A204.1 (cell line): ENCODE results near the gene KCNN3.
"Not testable (repeated sequence)": the region's sequence is repeated elsewhere in the genome, so short reads cannot be mapped to it uniquely, and the experiment has no call there.

Experiments
- FAIRE-seq: peaks from 2 replicates; lab custom pipeline; 2012; peaks lifted over from hg19 to GRCh38; lab: Jason Lieb, UNC

KCNN3 gene

GRCh38 chr1:154870115-154870571 is at the start of gene KCNN3:
Gene KCNN3 (minus strand): TSS chr1:154870281. CDS start chr1:154869964, 317 bp downstream.
- no peak for FAIRE-seq

DNA sequence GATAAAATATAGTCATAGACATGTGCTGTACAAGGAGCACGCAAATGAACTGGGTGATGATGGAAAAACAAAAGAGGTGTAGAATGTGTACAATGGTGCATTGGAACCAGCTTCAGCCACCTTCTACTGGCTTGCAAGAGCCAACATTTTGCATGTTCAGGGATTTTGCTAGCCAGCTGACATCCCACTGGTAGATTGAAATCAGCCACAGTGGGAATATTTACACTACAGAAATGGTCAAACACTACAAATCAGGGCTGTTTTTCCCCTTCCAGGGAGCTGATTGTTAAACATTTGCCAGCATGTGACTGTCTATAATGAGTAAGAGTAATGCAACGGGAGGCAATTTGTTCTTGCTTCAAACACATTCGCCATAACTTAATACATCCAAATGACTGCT is 43.2 kb upstream of the KCNN3 start:
- FAIRE-seq, result no peak

- no peak for FAIRE-seq
These were observed 42.7 kb upstream of the KCNN3 start for GRCh38 chr1:154912755-154913154.

- no peak for FAIRE-seq
These were observed 41.8 kb upstream of the KCNN3 start for GRCh38 chr1:154911691-154912550.

DNA sequence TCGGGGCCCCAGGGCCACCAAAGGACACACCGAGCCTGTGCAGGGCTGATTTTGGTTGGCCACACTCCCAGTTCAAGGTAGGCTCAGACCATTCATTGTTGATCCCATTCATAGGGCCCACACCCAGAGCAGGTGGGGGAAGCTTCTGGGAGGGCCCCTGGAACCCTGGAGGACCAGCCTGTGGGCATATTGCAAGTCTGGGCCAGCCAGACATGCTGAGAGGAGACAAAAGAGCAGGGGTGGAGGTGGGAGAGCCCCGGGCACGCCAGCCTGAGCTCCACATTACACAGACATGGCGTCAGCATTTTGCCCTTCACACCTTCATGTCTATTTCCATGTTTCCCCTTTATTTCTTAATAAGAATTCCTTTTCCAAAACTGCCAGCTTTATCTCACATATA is 40.8 kb upstream of the KCNN3 start:
- FAIRE-seq, result no peak

- no peak for FAIRE-seq
These were observed 38.9 kb upstream of the KCNN3 start for GRCh38 chr1:154908937-154909336.

GRCh38 chr1:154908129-154908528 is 38.0 kb upstream of the KCNN3 start:
- FAIRE-seq, result not testable (repeated sequence)

GRCh38 chr1:154906621-154907081 is 36.6 kb upstream of the KCNN3 start:
- no peak for FAIRE-seq

- no peak for FAIRE-seq
These were observed 33.0 kb upstream of the KCNN3 start for GRCh38 chr1:154902938-154903566.

- no peak for FAIRE-seq
These were observed 31.5 kb upstream of the KCNN3 start for GRCh38 chr1:154901591-154901990.

- FAIRE-seq, result no peak
These were observed 29.0 kb upstream of the KCNN3 start for GRCh38 chr1:154899041-154899440.

DNA sequence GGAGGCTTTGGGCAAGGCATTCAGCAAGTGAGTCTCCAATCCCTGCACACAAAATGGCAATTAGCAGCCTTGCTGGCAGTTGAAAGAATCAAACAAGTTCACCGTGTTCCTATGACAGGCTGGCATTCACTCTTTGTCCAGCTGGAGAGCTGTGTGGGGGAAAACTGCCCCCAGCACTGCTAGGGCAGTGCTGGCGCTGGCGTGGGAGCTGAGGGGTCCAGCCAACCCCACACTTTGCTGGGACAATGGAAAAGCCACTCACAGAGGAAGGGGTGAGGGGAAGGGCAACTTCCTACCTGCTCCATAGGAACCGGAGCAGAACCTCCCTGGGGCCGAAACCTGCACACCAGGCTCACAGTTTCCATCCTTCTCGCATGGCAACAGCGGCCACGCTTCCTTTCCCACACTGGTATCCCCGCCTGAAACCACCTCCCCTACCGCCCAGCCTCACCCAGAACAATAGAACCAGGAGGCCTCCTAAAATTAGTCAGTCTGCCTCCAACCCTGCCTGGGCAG is 26.7 kb upstream of the KCNN3 start:
- no peak for FAIRE-seq

- no peak for FAIRE-seq
These were observed 25.7 kb upstream of the KCNN3 start for GRCh38 chr1:154895798-154896197.

DNA sequence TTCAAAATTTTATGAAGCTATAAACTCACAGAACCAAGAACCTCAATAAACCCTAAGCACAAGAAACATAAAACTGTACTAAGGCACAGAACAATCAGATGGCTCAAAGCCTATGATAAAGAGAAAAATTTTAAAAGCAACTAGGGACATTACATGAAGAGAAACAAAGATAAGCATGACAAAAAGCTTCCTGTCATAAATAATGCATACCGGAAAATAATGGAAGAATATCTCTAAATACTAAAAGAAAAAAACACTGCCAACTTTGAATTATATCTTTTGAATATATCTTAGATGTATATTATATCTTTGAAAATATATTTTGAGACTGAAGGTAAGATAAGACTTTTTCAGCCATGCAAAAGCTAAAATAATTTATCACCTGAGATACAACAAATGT is 21.4 kb upstream of the KCNN3 start:
- no peak for FAIRE-seq

DNA sequence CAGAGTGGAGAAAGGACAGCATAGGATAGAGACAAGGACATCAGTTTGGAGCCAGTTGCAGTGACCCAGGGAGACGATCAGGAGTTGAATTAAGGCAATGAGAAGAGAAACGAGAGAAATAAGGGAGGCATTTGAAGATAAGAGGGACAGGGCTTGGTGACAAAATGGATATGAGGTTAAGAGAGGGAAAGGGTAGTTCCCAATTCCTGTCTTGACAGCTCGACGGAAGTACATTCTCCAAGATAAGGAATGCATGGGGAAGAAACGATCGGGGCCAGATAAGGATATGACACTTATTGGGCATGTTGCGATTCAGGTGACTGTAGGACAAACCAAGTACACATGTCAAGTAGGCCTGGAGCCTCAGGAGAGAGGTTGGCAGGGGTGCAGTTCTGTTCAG is 18.7 kb upstream of the KCNN3 start:
- no peak for FAIRE-seq

DNA sequence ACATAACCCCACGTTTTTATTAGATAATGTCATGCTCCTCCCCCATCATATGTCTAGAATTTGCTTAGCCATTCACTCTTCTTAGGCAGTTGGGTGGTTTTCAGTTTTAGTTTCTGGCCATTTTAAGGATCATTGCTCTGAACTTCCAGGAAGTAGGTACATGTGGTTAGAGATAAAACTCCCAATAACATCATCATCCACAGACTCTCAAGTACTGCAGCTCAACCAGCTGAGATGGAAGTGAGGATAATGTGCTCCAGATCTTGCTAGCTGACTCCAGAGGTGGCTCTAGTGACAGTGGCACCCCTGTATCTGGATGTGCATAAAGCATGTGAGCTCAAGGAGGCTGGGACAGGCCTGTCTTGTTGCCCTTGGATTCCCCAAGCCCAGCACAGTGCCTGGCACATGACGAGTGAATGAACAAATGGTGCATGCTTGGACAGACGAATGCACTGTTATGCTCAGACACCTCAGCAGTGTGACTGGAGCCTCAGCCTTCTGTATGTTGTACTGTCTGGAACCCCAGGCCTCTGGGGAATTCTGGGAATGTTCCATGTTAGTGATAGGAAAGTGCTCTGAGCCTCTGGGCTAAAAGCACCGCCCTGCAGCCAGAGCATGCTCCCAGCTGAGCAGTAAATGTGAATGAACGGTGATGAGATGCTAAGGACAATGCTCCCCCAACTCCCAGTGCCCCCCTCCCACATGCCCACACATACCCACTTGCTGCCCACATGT is 16.4 kb upstream of the KCNN3 start:
- no peak for FAIRE-seq

- no peak for FAIRE-seq
These were observed 15.0 kb upstream of the KCNN3 start for GRCh38 chr1:154884869-154885701.

GRCh38 chr1:154883919-154884868 is 14.1 kb upstream of the KCNN3 start:
- FAIRE-seq, result no peak

- no peak for FAIRE-seq
These were observed 11.9 kb upstream of the KCNN3 start for GRCh38 chr1:154881820-154882535.

DNA sequence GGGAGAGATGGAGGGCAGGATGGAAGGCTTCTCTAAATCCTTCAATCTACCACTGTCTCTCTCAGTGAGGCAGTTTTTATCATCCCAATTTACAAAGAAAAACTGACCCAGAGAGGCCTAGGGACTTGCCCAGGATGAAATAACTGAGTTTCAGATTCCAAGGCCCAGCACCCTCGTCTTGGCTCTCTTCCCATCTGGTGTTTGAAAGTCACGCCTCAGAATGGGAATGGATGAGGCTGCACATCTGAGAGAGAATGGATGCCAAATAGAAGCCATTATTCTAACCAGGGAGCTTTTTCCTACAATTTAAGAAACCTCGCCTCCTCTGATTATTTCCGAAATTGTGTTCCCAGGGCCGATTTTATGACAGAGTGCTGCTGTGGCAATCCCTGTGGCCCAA is 10.6 kb upstream of the KCNN3 start:
- no peak for FAIRE-seq
